Right forelimb (tissue), 1 donor: Measurements from ENCODE around the gene CASTOR2.
"Not testable (repeated sequence)": the region's sequence is repeated elsewhere in the genome, so short reads cannot be mapped to it uniquely, and the experiment has no call there.

Source experiments
- DNase-seq: peaks from one replicate; pipeline ENCODE4 v3.0.0-alpha.2; 2018

The CASTOR2 gene

DNA sequence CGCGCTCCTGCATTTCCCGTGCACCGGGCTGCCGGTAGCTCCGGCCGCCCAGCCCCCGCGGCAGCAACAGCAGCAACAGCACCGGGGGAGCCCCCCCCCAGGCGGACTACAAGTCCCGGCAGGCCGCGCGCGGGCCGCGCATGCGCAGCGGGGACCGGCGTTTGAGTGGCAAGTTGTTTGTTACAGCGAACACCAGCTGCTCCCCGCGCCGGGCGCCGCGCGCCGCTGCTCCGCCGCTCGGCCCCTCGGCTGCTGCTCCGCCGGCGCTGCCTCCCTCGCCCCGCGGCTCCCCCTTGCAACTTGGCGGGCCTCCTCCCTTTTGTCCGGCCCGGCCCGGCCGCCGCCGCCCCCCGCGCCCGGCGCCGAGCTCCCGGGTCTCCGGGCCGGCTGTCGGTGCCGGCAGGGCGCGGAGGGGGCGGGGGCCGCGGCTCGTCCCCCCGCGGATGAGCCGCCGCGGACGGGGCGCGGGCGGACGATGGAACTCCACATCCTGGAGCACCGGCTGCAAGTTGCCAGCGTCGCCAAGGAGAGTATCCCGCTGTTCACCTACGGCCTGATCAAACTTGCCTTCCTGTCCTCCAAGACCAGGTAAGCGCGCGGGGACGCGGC lies at the start of gene CASTOR2:
Gene CASTOR2 (plus strand): TSS at position 195 of the 609 bp plus-strand sequence. CDS start 281 bp downstream, at position 476.
- DNase-seq = not testable (repeated sequence)

GRCh38 chr7:74922321-74922890 lies 42.1 kb upstream of the CASTOR2 start:
- DNase-seq = not testable (repeated sequence)

GRCh38 chr7:74923644-74924043 lies 40.9 kb upstream of the CASTOR2 start:
- DNase-seq = not testable (repeated sequence)

GRCh38 chr7:74926968-74927367 lies 37.5 kb upstream of the CASTOR2 start:
- DNase-seq = not testable (repeated sequence)

DNA sequence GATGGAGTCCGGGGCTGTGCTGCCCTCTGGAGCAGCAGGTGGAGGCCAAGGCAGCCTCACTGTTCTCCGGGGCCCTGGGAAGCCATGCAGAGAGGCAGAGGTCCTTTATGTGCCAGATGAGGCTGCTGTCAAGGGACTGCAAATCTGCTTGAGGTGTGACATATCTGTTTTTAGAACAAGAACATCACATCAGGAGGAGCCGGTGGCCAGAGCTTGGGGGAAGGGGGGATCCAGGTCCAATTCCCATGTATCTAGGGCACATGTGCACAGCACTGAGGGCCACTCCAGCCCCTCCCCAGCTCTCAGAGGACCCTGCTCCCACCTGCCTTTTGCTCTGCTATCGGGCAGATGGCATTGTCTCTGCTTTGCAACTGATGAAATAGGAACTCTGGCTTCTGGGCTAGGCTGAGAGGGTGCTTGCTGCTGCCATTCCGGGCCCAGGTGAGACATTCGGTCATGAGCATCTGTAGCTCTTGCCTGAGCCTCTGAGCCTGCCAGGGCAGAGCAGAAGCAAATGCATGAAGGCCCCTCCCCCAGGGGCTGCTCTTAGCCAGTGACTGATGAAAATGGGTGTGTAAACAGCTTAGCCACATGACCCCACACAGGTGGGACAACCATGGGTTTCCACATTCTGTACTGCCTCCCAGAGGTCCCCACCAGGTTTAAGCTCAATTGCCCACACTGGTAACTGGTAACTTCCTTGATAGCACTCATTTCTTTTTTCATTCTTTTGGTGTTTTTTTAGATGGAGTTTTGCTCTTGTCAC lies 32.8 kb upstream of the CASTOR2 start:
- DNase-seq = not testable (repeated sequence)

DNA sequence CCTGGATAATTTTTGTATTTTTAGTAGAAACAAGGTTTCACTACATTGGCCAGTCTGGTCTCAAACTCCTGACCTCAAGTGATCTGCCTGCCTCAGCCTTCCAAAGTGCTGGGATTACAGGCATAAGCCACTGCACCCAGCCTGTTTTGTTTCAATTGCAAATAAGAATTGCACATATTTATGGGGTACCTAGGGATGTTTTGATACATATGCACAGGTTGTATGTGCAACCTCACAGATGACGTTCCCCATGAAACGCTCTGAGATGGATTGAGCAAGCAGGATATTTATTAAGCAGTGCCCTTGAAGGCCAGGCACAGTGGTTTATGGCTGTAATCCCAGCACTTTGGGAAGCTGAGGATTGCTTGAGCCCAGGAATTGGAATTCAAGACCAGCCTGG lies 25.1 kb upstream of the CASTOR2 start:
- DNase-seq = not testable (repeated sequence)

GRCh38 chr7:74941302-74942069 lies 23.0 kb upstream of the CASTOR2 start:
- not testable (repeated sequence) for DNase-seq

DNA sequence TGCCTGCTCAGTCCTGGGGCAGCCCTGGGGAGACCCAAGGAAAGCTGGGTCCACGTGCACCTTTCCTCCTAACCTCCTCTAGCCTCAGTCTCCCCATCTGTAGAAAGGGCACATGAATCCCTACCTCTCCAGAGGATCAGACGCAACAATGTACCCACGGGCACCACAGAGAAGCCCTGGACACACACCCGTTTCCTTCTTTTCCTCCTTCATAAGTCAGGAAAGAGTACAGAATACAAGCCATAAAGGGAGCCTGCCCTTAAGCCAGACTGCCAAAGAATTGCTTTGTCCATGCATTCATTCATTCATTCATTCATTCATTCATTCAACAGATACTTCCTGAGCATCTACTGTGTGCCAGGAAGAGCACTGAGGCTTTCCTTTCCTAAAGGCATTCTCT lies 20.6 kb upstream of the CASTOR2 start:
- not testable (repeated sequence) for DNase-seq

GRCh38 chr7:74947741-74948140 lies 16.8 kb upstream of the CASTOR2 start:
- DNase-seq = not testable (repeated sequence)

- not testable (repeated sequence) for DNase-seq
Observed at GRCh38 chr7:74953774-74954173, 10.7 kb upstream of the CASTOR2 start.

- DNase-seq = not testable (repeated sequence)
Observed at GRCh38 chr7:74958328-74958727, 6.2 kb upstream of the CASTOR2 start.

- not testable (repeated sequence) for DNase-seq
Observed at GRCh38 chr7:74963704-74964510, 598 bp upstream of the CASTOR2 start.

DNA sequence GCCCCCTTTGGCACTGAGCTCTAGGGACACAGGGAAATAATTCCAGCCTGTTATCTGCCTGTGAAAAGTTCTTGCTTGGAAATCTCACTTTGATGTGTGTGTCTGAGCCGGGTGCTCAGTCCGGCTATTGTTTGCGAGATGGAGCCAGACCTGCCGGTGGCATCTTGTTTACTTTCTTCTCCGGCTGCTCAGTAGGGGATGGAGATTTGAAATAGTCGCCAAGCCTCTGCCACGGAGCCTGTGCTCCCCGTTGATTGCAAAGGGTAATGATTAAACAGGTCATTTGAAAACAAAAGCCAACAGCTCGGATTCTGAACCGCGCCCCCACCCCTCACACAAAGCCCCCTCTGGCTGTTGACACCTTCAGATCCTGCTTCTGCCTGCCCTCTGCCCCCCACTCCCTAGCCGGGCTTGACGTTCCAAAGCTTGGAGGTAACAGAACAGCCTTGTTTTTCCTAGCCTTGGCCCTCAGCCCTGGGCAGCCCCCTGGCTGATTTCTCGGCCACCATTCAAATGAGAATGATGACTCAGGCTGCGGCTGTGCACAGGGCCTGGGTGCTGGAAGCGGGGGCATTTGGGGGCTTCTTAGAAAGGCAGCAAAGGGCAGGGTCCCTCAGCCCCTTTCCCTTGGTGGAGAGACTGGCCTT lies 1.8 kb downstream of the CASTOR2 start:
- DNase-seq = not testable (repeated sequence)

DNA sequence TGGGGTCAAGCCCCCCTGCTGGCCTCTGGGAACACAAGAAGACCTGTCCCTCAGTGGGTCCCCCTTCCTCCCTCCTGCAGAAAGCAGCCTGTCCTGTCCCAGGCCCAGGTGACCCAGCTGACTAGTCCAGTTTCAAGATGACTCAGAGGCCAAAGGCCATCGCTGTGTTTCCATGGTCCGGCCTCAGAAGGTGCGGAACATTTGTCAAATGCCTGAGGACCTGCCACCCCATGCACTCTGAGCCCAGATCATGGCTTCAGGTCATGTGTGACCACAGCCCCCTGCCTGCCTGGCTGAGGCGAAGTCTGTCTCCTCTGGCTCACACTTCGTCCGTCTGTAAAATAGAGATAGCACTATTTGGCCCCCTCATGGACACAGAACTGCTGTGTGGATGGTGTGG lies 2.4 kb downstream of the CASTOR2 start:
- not testable (repeated sequence) for DNase-seq

- not testable (repeated sequence) for DNase-seq
Observed at GRCh38 chr7:74971431-74971830, 6.9 kb downstream of the CASTOR2 start.

- not testable (repeated sequence) for DNase-seq
Observed at GRCh38 chr7:74972377-74972776, 7.9 kb downstream of the CASTOR2 start.

- not testable (repeated sequence) for DNase-seq
Observed at GRCh38 chr7:74975959-74976358, 11.5 kb downstream of the CASTOR2 start.

GRCh38 chr7:74977523-74977922 lies 13.0 kb downstream of the CASTOR2 start:
- not testable (repeated sequence) for DNase-seq

GRCh38 chr7:74988436-74988835 lies 23.9 kb downstream of the CASTOR2 start:
- DNase-seq = not testable (repeated sequence)

DNA sequence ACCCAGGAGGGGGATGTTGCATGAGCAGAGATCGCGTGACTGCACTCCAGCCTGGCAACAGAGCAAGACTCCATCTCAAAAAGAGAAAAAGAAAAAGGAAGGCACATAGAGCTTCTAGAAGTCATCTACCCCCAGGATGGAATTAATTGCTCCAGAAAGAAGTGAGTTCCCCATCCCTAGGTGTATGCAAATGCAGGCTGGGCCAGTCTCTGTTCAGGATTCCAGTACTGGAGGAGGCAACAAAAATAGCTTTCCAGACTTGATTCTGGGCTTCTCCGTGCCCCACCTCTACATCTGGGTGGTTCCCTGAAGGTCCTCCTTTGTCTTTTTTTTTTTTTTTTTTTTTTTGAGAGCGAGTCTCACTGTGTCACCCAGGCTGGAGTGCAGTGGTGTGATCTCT lies 28.6 kb downstream of the CASTOR2 start:
- DNase-seq = no peak

DNA sequence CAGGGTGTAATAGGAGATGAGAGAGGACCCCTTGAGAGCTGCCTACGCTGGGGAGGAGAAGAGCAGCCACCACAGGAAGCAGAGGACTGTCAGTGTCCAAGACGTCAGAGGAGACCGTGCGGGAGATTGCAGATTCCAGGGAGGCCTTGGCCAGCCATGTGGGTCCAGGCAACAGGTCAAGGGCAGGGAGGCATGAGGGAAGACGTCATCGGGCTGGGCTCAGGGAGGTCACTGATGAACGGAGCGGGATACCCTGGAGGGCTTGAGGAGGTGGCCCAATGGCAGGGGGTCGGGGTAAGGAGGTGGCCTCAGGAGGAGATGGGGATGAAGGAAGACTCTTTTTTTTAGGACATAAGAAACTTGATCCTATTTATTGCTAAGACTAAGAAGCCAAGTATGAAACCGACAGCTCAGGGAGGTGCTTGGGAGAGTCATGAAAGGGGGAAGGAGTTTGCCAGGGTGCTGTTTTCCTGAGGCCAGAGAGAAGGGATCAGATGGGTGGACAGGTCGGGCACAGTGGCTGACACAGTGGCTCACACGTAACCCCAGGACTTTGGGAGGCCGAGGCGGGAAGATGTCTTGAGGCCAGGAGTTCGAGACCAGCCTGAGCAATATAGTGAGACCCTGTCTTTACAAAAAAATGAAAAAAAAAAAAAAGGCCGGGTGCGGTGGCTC lies 30.5 kb downstream of the CASTOR2 start:
- DNase-seq = not testable (repeated sequence)
